Naive B cell (primary cell): ENCODE results near the gene STXBP6. TPM values are rescaled to one million over a fixed set of nuclear protein-coding genes. Genes with fewer than 3 reads are reported as not detected.

Experiments used
- ATAC-seq, 2 donors: fragments of 150-1000 bp; cut with Tn5 transposase; 2 replicates each; pipeline ENCODE4 v1.10.0; 2021; ENCODE audit warnings: low read depth in 2 of 2, mild to moderate bottlenecking in 2 of 2, moderate library complexity in 2 of 2
- DNase-seq: peaks from one replicate; pipeline ENCODE4 v3.0.0; 2022
- H3K27ac Mint-ChIP-seq, 6 donors: one replicate each; pipeline ENCODE4 v1.8.0; 2020 to 2022; ENCODE audit warnings: mild to moderate bottlenecking in 6 of 6, mixed read lengths in 6 of 6, moderate library complexity in 5 of 6, inconsistent platforms in 2 of 6
- H3K27me3 Mint-ChIP-seq, 3 donors: one replicate each; pipeline ENCODE4 v1.8.0; 2021 to 2022; ENCODE audit warnings: mixed read lengths in 3 of 3, mild to moderate bottlenecking in 1 of 3
- H3K36me3 Mint-ChIP-seq, 2 donors: one replicate each; pipeline ENCODE4 v1.8.0; 2020 to 2022; ENCODE audit warnings: mixed read lengths in 2 of 2, inconsistent platforms in 1 of 2, mild to moderate bottlenecking in 1 of 2
- H3K4me1 Mint-ChIP-seq, 3 donors: one replicate each; pipeline ENCODE4 v1.8.0; 2020 to 2022; ENCODE audit warnings: mixed read lengths in 3 of 3, inconsistent platforms in 1 of 3, mild to moderate bottlenecking in 1 of 3, moderate library complexity in 1 of 3
- H3K4me3 Mint-ChIP-seq, 8 donors: one replicate each; pipeline ENCODE4 v1.8.0; 2020 to 2022; ENCODE audit warnings: mild to moderate bottlenecking in 8 of 8, mixed read lengths in 8 of 8, moderate library complexity in 8 of 8, inconsistent platforms in 2 of 8
- H3K9me3 Mint-ChIP-seq, 7 donors: one replicate each; pipeline ENCODE4 v1.8.0; 2020 to 2022; ENCODE audit warnings: mixed read lengths in 7 of 7, mild to moderate bottlenecking in 5 of 7, inconsistent platforms in 2 of 7, moderate library complexity in 1 of 7
- polyA plus RNA-seq, 6 donors: library from polyadenylated mRNA; unstranded; fragments of 300-500 nt; fragmentation: Illumina TruSeq; gene quantifications; one replicate each; pipeline ENCODE4 v1.2.3, GENCODE V29; 2021; ENCODE audit warnings: low read depth in 6 of 6

The STXBP6 gene
- polyA plus RNA-seq, 6 donors from 2014 or later: not detected

DNA sequence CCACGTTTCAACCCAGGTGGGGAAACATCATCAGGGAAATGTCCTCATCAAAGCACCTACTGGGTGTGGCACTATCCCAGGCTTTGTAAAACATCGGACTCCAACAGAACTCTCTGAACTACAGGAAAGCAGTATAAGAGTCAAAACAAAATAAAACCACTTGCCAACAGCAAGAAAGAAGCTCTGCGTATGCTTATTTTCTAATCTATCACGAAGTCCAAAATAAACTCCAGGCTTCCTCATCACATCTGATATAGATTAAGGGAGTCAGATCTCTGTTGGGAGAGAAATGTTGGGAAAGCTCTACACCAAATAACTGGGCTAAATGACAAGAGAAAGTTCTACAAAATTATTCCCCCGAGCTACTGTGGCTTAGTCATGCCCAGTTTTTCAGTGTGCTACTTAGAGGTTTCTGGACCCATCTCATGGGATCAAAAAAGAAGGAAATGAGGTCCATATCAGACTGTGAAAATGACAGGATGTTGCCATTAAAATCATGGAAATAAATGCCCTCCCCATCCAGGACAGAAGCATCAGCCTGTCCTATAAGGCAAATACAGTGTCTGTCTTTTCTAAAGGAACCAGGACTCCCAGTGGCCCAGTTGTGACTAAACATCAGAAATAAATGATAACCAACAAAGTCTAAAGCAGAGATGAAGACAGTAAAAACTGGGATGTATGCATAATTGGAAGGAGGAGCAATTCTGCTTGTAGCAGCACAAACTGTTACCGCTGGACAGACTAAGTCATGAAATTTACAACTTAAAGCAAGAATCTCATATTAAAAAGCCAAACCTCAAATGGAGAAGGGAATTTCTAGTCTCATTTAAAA, 149.5 kb downstream of the STXBP6 start:
- Mint-ChIP-seq H3K9me3 (peaks cover 0 to 4% (median 0%) of the 10 kb centered on the region in 7 donors), H3K27me3 (peaks cover 0 to 7% (median 0%) of the 10 kb centered on the region in 3 donors), H3K4me3 (no peak overlapping the region), H3K36me3 (no peaks in the 10 kb centered on the region), H3K4me1 (no peaks in the 10 kb centered on the region), H3K27ac (no peak overlapping the region)
- DNase-seq (no peak), ATAC-seq (no peak)

DNA sequence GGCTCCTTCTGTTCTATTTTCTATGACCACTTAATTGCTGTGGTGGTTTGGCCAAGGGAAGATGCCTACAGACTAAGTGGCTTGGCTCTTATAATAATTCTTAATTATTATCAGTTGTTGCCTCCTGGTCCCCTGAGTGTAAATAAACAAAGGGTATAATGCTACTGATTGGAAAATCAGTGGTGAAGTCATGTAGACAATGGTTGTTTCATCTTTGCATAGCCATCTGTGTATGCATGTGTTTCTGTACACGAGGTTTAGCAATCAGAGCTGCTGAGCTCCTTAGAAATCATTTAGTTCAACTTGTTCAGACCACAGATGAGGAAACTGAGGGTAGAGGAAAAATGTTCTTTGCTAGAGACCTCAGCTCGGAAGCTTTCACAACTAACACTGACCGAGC, 152.2 kb downstream of the STXBP6 start:
- no peak for ATAC-seq
- DNase-seq: no peak
- H3K4me1 Mint-ChIP-seq: no peaks in the 10 kb centered on the region
- H3K4me3 Mint-ChIP-seq: no peak overlapping the region
- H3K27ac Mint-ChIP-seq: no peak overlapping the region
- peaks cover 0 to 13% (median 0%) of the 10 kb centered on the region in 3 donors for H3K27me3 Mint-ChIP-seq
- no peaks in the 10 kb centered on the region for H3K36me3 Mint-ChIP-seq
- H3K9me3 Mint-ChIP-seq: peaks cover 0 to 4% (median 0%) of the 10 kb centered on the region in 7 donors

DNA sequence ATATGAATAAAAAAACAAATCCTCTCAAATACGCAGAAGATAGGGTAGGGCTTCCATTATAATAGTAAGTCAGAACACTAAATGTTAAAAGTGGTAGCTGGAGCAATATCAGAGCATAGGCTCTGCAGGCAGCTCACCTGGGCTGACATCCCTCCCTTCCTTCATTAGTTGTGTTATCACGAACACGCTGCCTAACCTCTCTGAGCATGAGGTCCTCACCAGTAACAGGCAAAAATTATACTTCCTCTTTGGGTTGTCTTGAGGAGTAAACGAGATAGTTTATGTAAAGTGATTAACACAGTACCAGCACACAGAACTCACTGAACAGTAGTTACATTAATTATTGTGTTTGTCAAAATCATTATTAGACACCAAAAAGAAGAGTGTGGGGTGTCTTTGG, 154.3 kb downstream of the STXBP6 start:
- peaks cover 0 to 13% (median 4%) of the 10 kb centered on the region in 3 donors for H3K27me3 Mint-ChIP-seq
- H3K4me3 Mint-ChIP-seq: no peak overlapping the region
- H3K27ac Mint-ChIP-seq: no peak overlapping the region
- no peak for ATAC-seq
- H3K4me1 Mint-ChIP-seq: no peaks in the 10 kb centered on the region
- no peaks in the 10 kb centered on the region for H3K36me3 Mint-ChIP-seq
- DNase-seq: no peak
- peaks cover 3 to 13% (median 8%) of the 10 kb centered on the region in 7 donors for H3K9me3 Mint-ChIP-seq

DNA sequence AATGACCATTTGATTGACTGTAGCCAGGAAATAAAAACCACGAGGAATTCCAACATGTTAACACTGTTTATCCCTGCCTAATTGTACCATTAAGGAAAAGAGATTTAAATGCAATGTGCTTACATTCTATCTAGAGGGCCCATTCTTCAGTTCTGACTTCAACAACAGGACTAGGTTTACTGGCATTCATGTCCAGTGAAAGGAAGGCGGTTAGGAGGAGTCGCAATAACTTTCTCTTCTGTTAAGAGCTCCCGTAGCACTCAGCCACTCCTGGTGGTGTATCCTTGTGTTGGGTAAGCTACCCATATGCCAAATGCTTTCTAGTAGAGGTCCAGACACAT, 154.7 kb downstream of the STXBP6 start:
- H3K27me3 Mint-ChIP-seq: peaks cover 0 to 13% (median 4%) of the 10 kb centered on the region in 3 donors
- H3K4me1 Mint-ChIP-seq: no peaks in the 10 kb centered on the region
- ATAC-seq (no peak), DNase-seq (no peak)
- no peak overlapping the region for H3K27ac Mint-ChIP-seq
- no peak overlapping the region for H3K4me3 Mint-ChIP-seq
- H3K9me3 Mint-ChIP-seq: peaks cover 5 to 17% (median 12%) of the 10 kb centered on the region in 7 donors
- no peaks in the 10 kb centered on the region for H3K36me3 Mint-ChIP-seq

DNA sequence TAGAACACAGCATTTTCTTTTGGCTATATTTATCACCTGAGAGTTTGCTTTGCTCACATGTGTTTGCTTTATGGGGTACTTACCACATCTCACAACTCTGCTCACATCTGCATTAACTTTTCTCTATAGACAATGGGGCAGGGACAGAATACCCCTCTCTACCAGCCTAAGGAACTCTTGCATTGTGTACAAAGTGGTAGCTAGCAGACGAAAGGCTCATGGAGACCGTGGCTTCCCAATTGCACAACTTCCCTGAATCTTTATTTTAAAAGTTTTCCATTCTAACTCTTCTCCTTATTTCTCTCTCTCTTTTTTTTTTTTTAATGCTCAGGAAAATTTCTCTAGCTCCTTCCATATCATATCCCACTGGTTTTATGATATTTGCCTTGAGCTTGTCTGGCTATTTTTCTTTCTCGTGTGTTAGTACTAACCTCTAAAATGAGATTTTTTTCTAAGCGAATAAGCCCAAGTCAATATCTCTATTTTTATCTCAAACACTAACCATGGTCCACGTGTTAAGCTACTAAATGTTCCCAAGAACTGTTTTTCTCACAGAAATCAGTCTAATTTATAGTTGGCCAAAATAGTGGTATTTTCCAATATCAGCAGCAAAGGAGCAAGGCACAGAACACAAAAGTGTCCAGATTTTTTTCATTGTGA, 155.2 kb downstream of the STXBP6 start:
- Mint-ChIP-seq H3K4me1 (no peaks in the 10 kb centered on the region), H3K27me3 (peaks cover 0 to 13% (median 4%) of the 10 kb centered on the region in 3 donors), H3K27ac (no peak overlapping the region), H3K4me3 (no peak overlapping the region), H3K36me3 (no peaks in the 10 kb centered on the region), H3K9me3 (peaks cover 5 to 22% (median 17%) of the 10 kb centered on the region in 7 donors)
- no peak for ATAC-seq
- no peak for DNase-seq

DNA sequence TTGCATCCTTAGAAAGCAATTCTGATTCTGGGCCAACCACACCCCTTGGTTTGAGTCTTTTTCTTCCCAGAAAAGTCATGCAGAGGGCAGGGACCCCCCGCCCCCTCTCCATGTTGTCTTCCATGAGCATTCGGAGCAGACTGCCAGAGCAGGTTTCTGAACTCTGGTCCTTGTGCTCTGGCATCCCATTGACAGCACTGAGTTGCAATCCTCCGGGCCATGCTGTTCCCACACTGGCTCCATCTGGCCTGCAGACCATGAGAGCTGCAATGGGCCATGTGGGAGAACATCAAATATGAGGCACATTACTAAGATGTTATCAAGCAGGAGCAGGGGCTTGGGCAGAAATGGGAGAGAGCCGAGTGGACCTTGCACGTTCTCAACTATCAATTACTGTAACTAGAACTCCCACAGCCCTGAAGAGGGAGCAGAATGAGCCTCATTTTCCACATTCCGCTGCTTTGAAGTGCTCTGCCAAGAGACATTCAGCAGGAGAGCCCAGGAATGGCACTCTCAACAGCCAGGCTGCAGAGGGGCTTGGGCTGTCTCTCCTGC, 157.4 kb downstream of the STXBP6 start:
- Mint-ChIP-seq H3K36me3 (no peaks in the 10 kb centered on the region), H3K4me1 (no peaks in the 10 kb centered on the region), H3K27ac (no peak overlapping the region), H3K27me3 (peaks cover 6 to 18% (median 10%) of the 10 kb centered on the region in 3 donors), H3K9me3 (peaks cover 5 to 26% (median 18%) of the 10 kb centered on the region in 7 donors), H3K4me3 (no peak overlapping the region)
- no peak for DNase-seq
- no peak for ATAC-seq

DNA sequence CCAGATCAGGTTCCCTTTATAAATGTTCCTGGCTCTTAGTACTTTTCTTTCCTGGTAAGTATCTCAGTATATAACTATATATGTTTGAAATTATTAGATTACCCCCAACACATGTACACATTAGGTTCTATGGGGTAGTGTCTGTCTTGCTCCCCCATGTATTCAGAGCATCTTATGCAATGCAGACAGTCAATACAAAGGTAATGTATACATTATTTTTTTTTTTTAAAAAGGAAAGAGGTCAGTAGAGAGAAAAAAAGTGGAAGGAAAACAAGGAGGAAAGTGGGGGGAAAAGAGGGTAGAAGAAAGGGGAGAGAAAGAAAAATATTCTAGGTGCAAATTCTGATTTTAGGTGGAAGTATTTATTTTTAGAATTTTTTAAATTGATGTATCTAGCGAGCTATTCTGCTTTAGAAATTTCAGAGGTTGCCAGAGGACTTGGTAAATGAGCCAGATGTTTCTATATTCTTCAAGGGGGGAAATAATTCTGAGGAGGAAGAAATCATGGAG, 157.9 kb downstream of the STXBP6 start:
- peaks cover 5 to 26% (median 18%) of the 10 kb centered on the region in 7 donors for H3K9me3 Mint-ChIP-seq
- DNase-seq (no peak), ATAC-seq (no peak)
- H3K27ac Mint-ChIP-seq: no peak overlapping the region
- no peaks in the 10 kb centered on the region for H3K4me1 Mint-ChIP-seq
- H3K4me3 Mint-ChIP-seq: no peak overlapping the region
- no peaks in the 10 kb centered on the region for H3K36me3 Mint-ChIP-seq
- H3K27me3 Mint-ChIP-seq: peaks cover 6 to 18% (median 10%) of the 10 kb centered on the region in 3 donors

DNA sequence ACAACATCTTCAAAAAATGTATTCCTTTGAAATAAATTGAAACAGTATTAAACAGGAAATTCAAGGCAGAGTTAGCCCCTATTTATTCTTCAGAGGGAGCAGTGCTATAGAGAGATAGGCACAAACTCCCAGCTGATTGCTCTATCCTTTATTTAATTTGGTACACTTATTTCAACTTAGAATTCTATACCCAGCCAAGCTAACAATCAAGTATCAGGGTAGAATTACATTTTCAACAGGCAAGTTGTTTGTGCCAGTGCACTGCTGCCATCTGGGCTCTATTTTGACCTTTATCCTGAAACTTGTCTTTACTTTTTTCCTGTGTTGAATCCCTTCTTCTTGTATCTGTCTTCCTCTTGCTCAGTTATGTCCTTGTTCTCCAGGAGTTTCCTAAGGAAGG, 159.2 kb downstream of the STXBP6 start:
- H3K4me3 Mint-ChIP-seq: no peak overlapping the region
- ATAC-seq (no peak), DNase-seq (no peak)
- H3K4me1 Mint-ChIP-seq: no peaks in the 10 kb centered on the region
- H3K27ac Mint-ChIP-seq: no peak overlapping the region
- H3K9me3 Mint-ChIP-seq: peaks cover 5 to 26% (median 17%) of the 10 kb centered on the region in 7 donors
- H3K27me3 Mint-ChIP-seq: peaks cover 6 to 11% (median 10%) of the 10 kb centered on the region in 3 donors
- no peaks in the 10 kb centered on the region for H3K36me3 Mint-ChIP-seq

DNA sequence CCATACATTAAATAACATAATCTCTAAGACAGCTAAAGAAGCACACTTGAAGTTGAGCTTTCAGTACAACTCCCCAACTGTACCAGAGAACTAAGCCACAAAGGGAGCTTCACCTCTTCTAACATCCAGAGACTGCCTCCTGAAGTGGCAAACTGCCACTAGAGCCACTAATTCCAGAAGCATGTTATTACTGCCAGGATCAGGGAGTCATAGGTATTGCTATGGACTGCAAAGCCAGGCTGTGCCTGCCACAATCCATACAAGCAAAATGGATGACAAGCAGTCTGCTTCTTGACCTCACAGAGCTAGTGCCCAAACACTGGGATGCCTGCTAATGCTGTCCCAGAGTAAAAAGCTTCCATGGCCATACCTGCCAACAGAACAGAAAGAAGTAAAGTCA, 160.1 kb downstream of the STXBP6 start:
- H3K4me3 Mint-ChIP-seq: peak overlapping the region in 1 of 8 donors; percentile 55
- no peaks in the 10 kb centered on the region for H3K4me1 Mint-ChIP-seq
- no peak for ATAC-seq
- no peak overlapping the region for H3K27ac Mint-ChIP-seq
- no peaks in the 10 kb centered on the region for H3K36me3 Mint-ChIP-seq
- H3K27me3 Mint-ChIP-seq: peaks cover 6 to 10% (median 8%) of the 10 kb centered on the region in 3 donors
- no peak for DNase-seq
- peaks cover 5 to 26% (median 17%) of the 10 kb centered on the region in 7 donors for H3K9me3 Mint-ChIP-seq

DNA sequence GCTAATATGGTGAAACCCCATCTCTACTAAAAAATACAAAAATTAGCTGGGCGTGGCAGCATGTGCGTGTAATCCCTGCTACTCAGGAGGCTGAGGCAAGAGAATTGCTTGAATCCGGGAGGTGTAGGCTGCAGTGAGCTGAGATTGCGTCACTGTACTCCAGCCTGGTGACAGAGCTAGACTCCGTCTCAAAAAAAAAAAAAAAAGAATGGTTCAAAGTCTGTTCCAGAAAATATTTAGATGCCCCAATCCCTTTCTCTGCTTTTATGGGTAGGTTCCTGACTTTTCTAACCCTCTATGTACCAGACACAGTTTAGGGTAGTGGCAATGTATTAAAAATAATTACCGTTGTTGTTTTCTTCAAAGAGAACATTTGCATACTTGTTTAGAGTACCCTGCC, 161.4 kb downstream of the STXBP6 start:
- no peaks in the 10 kb centered on the region for H3K36me3 Mint-ChIP-seq
- ATAC-seq (no peak), DNase-seq (no peak)
- H3K4me1 Mint-ChIP-seq: no peaks in the 10 kb centered on the region
- H3K4me3 Mint-ChIP-seq: no peak overlapping the region
- peaks cover 5 to 26% (median 17%) of the 10 kb centered on the region in 7 donors for H3K9me3 Mint-ChIP-seq
- H3K27ac Mint-ChIP-seq: no peak overlapping the region
- H3K27me3 Mint-ChIP-seq: peaks cover 5 to 10% (median 6%) of the 10 kb centered on the region in 3 donors

DNA sequence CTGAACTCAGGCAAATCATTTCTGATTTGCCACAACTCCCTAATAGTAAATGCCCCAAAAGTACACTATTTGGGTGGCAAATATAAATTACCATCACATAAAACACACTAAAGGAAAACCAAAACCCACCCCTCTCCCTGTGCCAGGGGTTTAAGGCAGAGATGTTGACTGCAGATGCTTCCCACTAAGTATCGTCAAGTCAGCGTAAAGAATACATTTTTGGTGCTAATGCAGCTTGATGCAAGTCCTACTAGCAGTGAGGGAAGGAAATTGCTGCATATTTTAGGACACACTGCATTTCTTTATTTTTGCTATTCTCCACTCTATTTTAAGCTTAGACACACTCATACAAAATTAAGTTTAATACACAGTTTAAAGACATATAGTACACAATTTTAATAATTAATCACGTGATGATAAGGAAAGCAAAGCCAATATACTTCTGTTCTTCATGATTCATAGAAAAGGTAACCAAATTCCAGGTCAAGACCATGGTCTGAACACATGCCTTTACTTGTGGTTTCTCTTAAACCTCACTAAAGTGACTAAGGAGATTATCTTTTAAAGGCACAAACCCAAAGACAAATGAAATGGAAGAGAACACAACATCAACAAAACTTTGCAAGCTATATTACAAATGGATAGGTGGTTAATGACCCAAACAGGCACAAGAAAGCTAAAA, 162.2 kb downstream of the STXBP6 start:
- Mint-ChIP-seq H3K27ac (no peak overlapping the region), H3K4me3 (no peak overlapping the region), H3K36me3 (no peaks in the 10 kb centered on the region), H3K27me3 (peaks cover 5 to 10% (median 6%) of the 10 kb centered on the region in 3 donors), H3K9me3 (peaks cover 5 to 26% (median 17%) of the 10 kb centered on the region in 7 donors), H3K4me1 (no peaks in the 10 kb centered on the region)
- DNase-seq (no peak), ATAC-seq (no peak)

DNA sequence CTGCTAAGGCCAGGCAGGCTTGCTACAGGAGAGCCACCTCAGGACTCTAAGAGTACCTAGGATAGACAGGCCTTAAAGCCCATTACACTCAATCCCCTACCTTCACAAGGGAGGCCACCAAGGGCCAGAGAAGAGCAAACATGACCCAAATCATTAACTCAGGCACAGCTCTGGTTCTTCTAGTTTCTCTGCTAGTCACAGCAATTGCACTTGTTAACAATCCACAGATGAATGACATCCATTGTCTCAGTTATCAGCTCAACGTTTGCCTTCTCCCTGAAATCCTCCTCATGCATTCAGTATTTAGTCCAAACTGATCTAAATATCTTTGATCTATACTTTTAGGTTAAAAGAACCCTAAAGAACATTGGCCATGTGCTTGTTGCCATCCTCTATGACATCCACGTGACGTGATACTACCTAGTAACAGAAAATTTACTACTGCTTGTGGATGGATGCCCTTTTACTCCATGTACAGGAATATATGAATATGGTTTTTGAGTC, 164.5 kb downstream of the STXBP6 start:
- no peak overlapping the region for H3K4me3 Mint-ChIP-seq
- no peak for DNase-seq
- no peaks in the 10 kb centered on the region for H3K4me1 Mint-ChIP-seq
- H3K9me3 Mint-ChIP-seq: peaks cover 0 to 14% (median 11%) of the 10 kb centered on the region in 7 donors
- peaks cover 5 to 6% (median 6%) of the 10 kb centered on the region in 3 donors for H3K27me3 Mint-ChIP-seq
- no peak overlapping the region for H3K27ac Mint-ChIP-seq
- H3K36me3 Mint-ChIP-seq: no peaks in the 10 kb centered on the region
- no peak for ATAC-seq

DNA sequence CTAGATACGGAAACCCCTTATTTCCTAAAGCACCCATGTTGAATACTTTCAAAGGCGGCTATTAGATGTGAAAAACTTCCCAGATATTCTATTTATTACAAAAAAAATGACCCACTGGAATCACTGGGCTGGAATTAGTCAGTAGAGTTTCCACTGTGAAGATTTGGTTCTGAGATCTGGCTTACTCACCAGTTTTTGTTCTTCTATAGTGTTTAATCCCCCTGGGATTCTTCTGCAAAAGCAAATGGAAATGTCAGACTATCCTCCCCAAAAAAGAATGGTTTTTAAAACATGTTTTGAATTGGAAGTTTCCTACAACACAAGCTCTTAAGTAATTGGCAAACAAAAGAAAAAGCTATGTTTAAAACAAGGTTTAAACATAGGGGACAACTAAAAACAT, 166.4 kb downstream of the STXBP6 start:
- H3K27me3 Mint-ChIP-seq: peaks cover 6 to 15% (median 9%) of the 10 kb centered on the region in 3 donors
- no peak for ATAC-seq

More for the DNA sequence above, 166.4 kb downstream of the STXBP6 start:
- Mint-ChIP-seq H3K9me3 (peaks cover 0 to 4% (median 0%) of the 10 kb centered on the region in 7 donors), H3K27ac (no peak overlapping the region), H3K4me1 (no peaks in the 10 kb centered on the region), H3K4me3 (no peak overlapping the region), H3K36me3 (no peaks in the 10 kb centered on the region)
- no peak for DNase-seq
